ENCODE data around the gene IL1R1.
"Not testable (repeated sequence)": the region's sequence is repeated elsewhere in the genome, so short reads cannot be mapped to it uniquely, and the experiment has no call there.

Gene IL1R1

DNA sequence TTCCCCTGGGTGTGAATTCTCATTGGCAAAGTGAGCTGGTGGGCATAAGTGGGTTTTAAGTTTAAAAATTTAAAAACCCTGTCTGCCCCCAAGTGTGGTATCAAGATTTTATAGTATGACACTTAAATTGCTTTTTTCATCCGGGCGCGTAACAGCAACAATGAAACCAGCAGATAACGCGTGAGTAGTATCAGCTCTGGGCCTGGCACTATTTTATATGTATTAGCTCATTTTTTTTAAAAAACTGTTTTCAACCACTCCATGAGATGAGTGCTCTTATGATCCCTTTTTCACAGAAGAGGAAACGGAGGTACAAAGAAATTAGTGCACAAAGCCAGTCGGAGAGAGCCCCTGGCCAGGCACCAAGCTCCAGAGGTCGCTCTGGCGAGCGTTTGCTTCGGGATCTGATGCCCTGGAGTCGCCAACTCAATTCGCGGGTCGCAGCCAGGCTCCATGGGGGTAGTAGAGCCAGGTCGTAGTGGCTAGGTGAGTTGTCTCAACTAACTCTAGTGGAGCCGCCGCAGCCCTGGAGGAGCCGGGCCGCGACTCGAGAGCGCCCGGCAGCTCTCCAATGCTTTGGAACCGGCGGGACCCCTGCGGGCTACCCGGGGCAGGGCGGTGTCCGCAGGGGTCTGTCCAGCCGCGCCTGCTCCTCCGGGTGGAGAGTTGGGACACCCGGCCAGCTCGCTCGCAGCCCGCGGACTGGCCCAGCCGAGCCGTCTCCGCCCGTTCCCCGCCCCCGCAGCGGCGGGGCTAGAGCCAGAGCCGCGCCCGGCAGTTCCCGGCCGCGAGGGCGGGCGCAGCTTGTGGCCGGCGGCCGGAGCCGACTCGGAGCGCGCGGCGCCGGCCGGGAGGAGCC lies at the start of gene IL1R1:
TSS of gene IL1R1 (plus strand) at position 777 of the 859 bp plus-strand sequence. CDS start 14,979 bp downstream, outside the sequence.
- no peaks in the 10 kb centered on the region for H3K4me1 ChIP-seq (ENCODE audit: insufficient read depth, low read length)
- H3K27ac ChIP-seq (ENCODE audit: low read length): no peak within 1 kb of the TSS
- H3K36me3 ChIP-seq (ENCODE audit: insufficient read depth, low read depth, low read length): no peaks in the 10 kb centered on the region
- H3K4me3 ChIP-seq (ENCODE audit: low read length): peak within 1 kb of the TSS; percentile 77
- peaks cover 41% of the 10 kb centered on the region for H3K27me3 ChIP-seq (ENCODE audit: insufficient read depth, low read length)
- H3K9ac ChIP-seq (ENCODE audit: low read depth, low read length): peak within 1 kb of the TSS; percentile 63; the same call in 1 of the 2 replicates
- no peaks in the 10 kb centered on the region for H3K9me3 ChIP-seq (ENCODE audit: insufficient read depth, low read depth, low read length)

- H3K36me3 ChIP-seq (ENCODE audit: insufficient read depth, low read depth, low read length): no peaks in the 10 kb centered on the region
- H3K4me1 ChIP-seq (ENCODE audit: insufficient read depth, low read length): no peaks in the 10 kb centered on the region
- no peak overlapping the region for H3K4me3 ChIP-seq (ENCODE audit: low read length)
- no peaks in the 10 kb centered on the region for H3K9me3 ChIP-seq (ENCODE audit: insufficient read depth, low read depth, low read length)
- no peak overlapping the region for H3K9ac ChIP-seq (ENCODE audit: low read depth, low read length)
- no peak overlapping the region for H3K27ac ChIP-seq (ENCODE audit: low read length)
- no peaks in the 10 kb centered on the region for H3K27me3 ChIP-seq (ENCODE audit: insufficient read depth, low read length)
These were observed 48.9 kb upstream of the IL1R1 start for GRCh38 chr2:102093662-102094061.

GRCh38 chr2:102094917-102095316 lies 47.6 kb upstream of the IL1R1 start:
- no peaks in the 10 kb centered on the region for H3K36me3 ChIP-seq (ENCODE audit: insufficient read depth, low read depth, low read length)
- H3K9ac ChIP-seq (ENCODE audit: low read depth, low read length): no peak overlapping the region
- no peaks in the 10 kb centered on the region for H3K4me1 ChIP-seq (ENCODE audit: insufficient read depth, low read length)
- H3K4me3 ChIP-seq (ENCODE audit: low read length): no peak overlapping the region
- H3K9me3 ChIP-seq (ENCODE audit: insufficient read depth, low read depth, low read length): no peaks in the 10 kb centered on the region
- no peaks in the 10 kb centered on the region for H3K27me3 ChIP-seq (ENCODE audit: insufficient read depth, low read length)
- no peak overlapping the region for H3K27ac ChIP-seq (ENCODE audit: low read length)

DNA sequence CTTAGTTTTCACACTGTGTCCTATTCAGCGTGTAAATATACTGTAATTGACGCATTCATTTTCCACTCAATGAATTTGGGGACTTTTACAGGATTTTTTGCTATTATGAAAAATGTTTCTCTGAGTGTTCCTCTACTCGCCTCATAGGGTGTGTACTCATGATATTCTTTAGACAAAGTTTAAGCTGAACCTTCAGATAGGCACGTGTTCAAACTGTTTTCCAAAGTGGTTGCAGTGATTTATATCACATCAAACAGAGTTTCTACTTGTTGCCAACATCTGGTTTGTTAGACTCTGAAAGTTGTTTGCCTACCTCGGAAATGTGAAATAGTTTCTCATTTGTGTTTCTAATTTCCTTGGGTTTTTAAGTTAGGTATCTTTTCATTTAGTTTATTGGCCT lies 46.4 kb upstream of the IL1R1 start:
- Histone ChIP-seq H3K27me3 (ENCODE audit: insufficient read depth, low read length) (no peaks in the 10 kb centered on the region), H3K9ac (ENCODE audit: low read depth, low read length) (no peak overlapping the region), H3K4me1 (ENCODE audit: insufficient read depth, low read length) (no peaks in the 10 kb centered on the region), H3K4me3 (ENCODE audit: low read length) (no peak overlapping the region), H3K36me3 (ENCODE audit: insufficient read depth, low read depth, low read length) (no peaks in the 10 kb centered on the region), H3K27ac (ENCODE audit: low read length) (no peak overlapping the region), H3K9me3 (ENCODE audit: insufficient read depth, low read depth, low read length) (no peaks in the 10 kb centered on the region)

DNA sequence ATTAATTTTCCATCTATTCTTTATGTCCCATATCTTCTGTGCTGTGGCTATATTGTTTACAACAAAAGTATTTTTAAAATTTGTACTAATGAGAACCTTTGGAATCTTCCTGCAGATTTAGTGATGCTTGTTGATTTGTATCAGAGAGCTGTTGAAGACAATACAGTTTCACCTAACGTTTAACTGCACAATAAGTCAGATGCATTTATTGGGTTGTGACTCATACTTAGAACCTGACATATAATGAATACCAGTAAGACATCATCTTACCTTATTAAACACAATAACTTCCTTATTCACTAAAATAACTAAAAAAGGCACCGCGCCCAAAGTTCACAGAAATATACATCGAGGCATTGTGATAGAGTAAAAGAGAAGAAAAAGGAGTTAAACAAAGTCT lies 43.8 kb upstream of the IL1R1 start:
- H3K36me3 ChIP-seq (ENCODE audit: insufficient read depth, low read depth, low read length): no peaks in the 10 kb centered on the region
- no peaks in the 10 kb centered on the region for H3K9me3 ChIP-seq (ENCODE audit: insufficient read depth, low read depth, low read length)
- no peaks in the 10 kb centered on the region for H3K4me1 ChIP-seq (ENCODE audit: insufficient read depth, low read length)
- no peak overlapping the region for H3K4me3 ChIP-seq (ENCODE audit: low read length)
- H3K9ac ChIP-seq (ENCODE audit: low read depth, low read length): no peak overlapping the region
- H3K27ac ChIP-seq (ENCODE audit: low read length): no peak overlapping the region
- H3K27me3 ChIP-seq (ENCODE audit: insufficient read depth, low read length): no peaks in the 10 kb centered on the region

DNA sequence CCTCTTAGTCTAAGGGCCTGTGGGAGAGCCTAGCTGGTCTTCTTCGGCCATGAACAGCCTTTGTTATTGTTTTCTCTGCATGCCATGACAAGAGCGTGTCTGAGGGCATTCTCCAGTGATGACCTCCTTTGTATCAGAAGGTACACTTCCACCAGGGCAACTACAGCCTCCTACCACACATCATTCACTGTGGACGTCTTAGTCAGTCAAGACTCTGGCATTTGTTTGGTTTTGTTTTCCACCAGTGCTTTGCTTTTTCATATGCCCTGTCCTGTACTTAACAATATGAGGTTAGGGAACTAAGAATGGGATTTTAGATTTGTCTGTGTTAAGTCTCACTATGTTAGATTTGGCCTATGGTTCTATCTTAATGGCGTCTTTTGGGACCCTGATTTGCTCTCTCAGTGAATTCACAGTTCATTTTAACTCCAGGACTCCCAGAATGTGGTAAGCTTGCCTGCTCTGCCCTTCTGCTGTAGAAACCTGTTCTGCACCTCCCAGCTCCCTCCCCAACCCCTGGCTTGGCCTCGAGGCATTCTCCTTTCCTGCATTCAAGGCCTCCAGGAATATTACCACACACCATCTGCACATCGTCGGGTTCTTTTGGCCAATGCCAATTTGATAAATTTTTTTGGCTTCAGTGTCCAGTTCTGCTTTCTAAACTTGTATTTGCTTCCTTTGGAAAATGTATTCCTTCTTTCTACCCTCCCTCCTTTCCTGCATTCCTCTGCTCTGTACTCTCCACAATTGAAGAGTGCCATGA lies 42.8 kb upstream of the IL1R1 start:
- no peak overlapping the region for H3K27ac ChIP-seq (ENCODE audit: low read length)
- no peaks in the 10 kb centered on the region for H3K27me3 ChIP-seq (ENCODE audit: insufficient read depth, low read length)
- no peak overlapping the region for H3K4me3 ChIP-seq (ENCODE audit: low read length)
- H3K4me1 ChIP-seq (ENCODE audit: insufficient read depth, low read length): no peaks in the 10 kb centered on the region
- no peaks in the 10 kb centered on the region for H3K36me3 ChIP-seq (ENCODE audit: insufficient read depth, low read depth, low read length)
- no peak overlapping the region for H3K9ac ChIP-seq (ENCODE audit: low read depth, low read length)
- H3K9me3 ChIP-seq (ENCODE audit: insufficient read depth, low read depth, low read length): no peaks in the 10 kb centered on the region

DNA sequence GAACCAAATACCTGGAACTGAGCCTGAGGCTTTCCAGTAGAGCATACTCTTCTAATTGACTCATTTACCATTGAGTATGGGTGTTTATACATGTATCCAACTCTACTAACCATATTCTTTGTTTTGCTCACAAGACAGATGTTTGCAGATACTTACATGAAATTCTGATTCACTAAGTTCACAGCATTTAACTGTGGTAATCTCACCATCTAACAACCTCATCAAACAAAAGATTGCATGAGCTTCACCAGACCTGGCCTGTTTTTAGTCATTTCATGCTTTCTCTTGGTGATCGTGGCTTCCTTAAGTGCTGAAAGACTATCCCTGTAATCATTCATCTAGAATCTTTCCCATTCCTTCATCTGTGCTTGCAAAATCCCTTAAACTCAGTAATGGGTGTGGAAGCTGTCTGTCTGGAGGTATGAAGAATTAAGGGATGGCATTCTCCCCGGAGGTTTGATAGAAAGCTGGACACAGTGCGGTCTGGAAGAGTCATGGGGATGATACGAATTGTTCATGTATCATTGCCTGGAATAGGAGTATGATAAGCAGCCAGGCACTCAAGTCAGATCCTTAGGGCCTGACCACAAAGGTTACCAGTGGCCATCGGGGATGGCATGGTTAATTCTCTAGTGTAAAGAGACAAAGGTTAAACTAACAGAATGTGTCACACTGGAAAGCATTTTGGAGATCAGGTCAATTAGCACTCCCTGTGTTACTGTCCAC lies 42.0 kb upstream of the IL1R1 start:
- Histone ChIP-seq H3K27ac (ENCODE audit: low read length) (no peak overlapping the region), H3K27me3 (ENCODE audit: insufficient read depth, low read length) (no peaks in the 10 kb centered on the region), H3K4me1 (ENCODE audit: insufficient read depth, low read length) (no peaks in the 10 kb centered on the region), H3K9ac (ENCODE audit: low read depth, low read length) (no peak overlapping the region), H3K9me3 (ENCODE audit: insufficient read depth, low read depth, low read length) (no peaks in the 10 kb centered on the region), H3K4me3 (ENCODE audit: low read length) (no peak overlapping the region), H3K36me3 (ENCODE audit: insufficient read depth, low read depth, low read length) (no peaks in the 10 kb centered on the region)

- Histone ChIP-seq H3K36me3 (ENCODE audit: insufficient read depth, low read depth, low read length) (no peaks in the 10 kb centered on the region), H3K9me3 (ENCODE audit: insufficient read depth, low read depth, low read length) (no peaks in the 10 kb centered on the region), H3K27me3 (ENCODE audit: insufficient read depth, low read length) (no peaks in the 10 kb centered on the region), H3K4me1 (ENCODE audit: insufficient read depth, low read length) (no peaks in the 10 kb centered on the region), H3K4me3 (ENCODE audit: low read length) (no peak overlapping the region), H3K9ac (ENCODE audit: low read depth, low read length) (no peak overlapping the region), H3K27ac (ENCODE audit: low read length) (no peak overlapping the region)
These were observed 41.3 kb upstream of the IL1R1 start for GRCh38 chr2:102101097-102101848.

DNA sequence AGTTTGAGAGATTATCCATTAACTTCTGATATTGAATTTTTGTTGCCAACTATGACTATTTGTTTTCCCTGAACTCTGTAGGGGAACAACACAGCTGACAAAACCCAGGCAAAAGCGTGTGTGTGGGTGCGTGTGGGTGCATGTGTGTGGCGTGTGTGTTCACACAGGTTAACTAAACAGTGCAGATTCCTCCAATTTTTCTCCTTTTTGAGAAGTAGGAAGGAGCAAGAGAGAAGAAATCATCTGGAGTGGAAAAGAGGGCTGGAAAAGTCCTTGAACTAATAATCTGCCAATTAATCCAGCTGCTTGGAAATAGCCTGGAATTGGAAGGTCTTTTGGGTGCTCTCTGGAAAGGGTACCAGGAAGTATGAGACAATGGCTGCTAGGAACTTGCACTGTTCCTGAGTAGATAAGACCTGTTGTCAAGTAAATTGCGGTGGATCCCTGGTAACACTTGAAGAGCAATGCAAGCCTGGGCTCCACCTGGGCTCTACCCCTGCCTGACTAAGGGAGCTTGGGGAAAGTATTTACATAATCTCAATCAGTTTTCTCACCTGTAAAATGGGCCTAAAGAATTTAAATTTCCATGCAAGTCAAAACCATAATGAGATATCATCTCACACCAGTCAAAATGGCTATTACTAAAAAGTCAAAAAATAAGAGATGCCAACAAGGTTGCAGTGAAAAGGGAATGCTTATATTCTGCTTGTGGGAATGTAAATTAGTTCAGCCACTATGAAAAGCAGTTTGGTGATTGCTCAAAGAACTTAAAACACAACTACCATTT lies 40.5 kb upstream of the IL1R1 start:
- H3K27me3 ChIP-seq (ENCODE audit: insufficient read depth, low read length): no peaks in the 10 kb centered on the region
- H3K4me1 ChIP-seq (ENCODE audit: insufficient read depth, low read length): no peaks in the 10 kb centered on the region
- no peak overlapping the region for H3K27ac ChIP-seq (ENCODE audit: low read length)
- no peak overlapping the region for H3K9ac ChIP-seq (ENCODE audit: low read depth, low read length)
- no peaks in the 10 kb centered on the region for H3K9me3 ChIP-seq (ENCODE audit: insufficient read depth, low read depth, low read length)
- H3K36me3 ChIP-seq (ENCODE audit: insufficient read depth, low read depth, low read length): no peaks in the 10 kb centered on the region
- H3K4me3 ChIP-seq (ENCODE audit: low read length): no peak overlapping the region

GRCh38 chr2:102102636-102102948 lies 40.0 kb upstream of the IL1R1 start:
- not testable (repeated sequence) for H3K36me3 ChIP-seq (ENCODE audit: insufficient read depth, low read depth, low read length); H3K9ac ChIP-seq (ENCODE audit: low read depth, low read length); H3K27me3 ChIP-seq (ENCODE audit: insufficient read depth, low read length); H3K27ac ChIP-seq (ENCODE audit: low read length); H3K9me3 ChIP-seq (ENCODE audit: insufficient read depth, low read depth, low read length); H3K4me3 ChIP-seq (ENCODE audit: low read length); H3K4me1 ChIP-seq (ENCODE audit: insufficient read depth, low read length)

- H3K9ac ChIP-seq (ENCODE audit: low read depth, low read length): no peak overlapping the region
- H3K36me3 ChIP-seq (ENCODE audit: insufficient read depth, low read depth, low read length): no peaks in the 10 kb centered on the region
- H3K9me3 ChIP-seq (ENCODE audit: insufficient read depth, low read depth, low read length): no peaks in the 10 kb centered on the region
- H3K4me3 ChIP-seq (ENCODE audit: low read length): no peak overlapping the region
- no peaks in the 10 kb centered on the region for H3K27me3 ChIP-seq (ENCODE audit: insufficient read depth, low read length)
- no peak overlapping the region for H3K27ac ChIP-seq (ENCODE audit: low read length)
- no peaks in the 10 kb centered on the region for H3K4me1 ChIP-seq (ENCODE audit: insufficient read depth, low read length)
These were observed 39.3 kb upstream of the IL1R1 start for GRCh38 chr2:102103284-102103683.
